ENCODE data around the gene HBA2. TPM values are rescaled to one million over a fixed set of nuclear protein-coding genes. Genes with fewer than 3 reads are reported as not detected.
"Not testable (repeated sequence)": the region's sequence is repeated elsewhere in the genome, so short reads cannot be mapped to it uniquely, and the experiment has no call there.

The HBA2 gene
- total RNA-seq, 1 experiment from 2014 or later = not detected

GRCh38 chr16:175011-175949 lies 2.6 kb downstream of the HBA2 start:
- Histone ChIP-seq H2BK120ac (ENCODE audit: low read depth, low read length, poor library complexity, severe bottlenecking) (no peak overlapping the region), H3K4ac (ENCODE audit: low read depth, low read length) (no peak overlapping the region), H2BK12ac (ENCODE audit: insufficient read length, low read depth, low read length) (no peak overlapping the region), H2AK5ac (ENCODE audit: insufficient read length, low read length) (no peak overlapping the region), H3K23me2 (ENCODE audit: insufficient read length, low read depth, low read length, poor library complexity, severe bottlenecking) (no peaks in the 10 kb centered on the region), H3K4me1 (ENCODE audit: insufficient read depth, low read length) (no peaks in the 10 kb centered on the region; the same call in 1 of the 2 replicates), H4K5ac (ENCODE audit: insufficient read length, low read depth, low read length) (no peak overlapping the region), H2BK15ac (ENCODE audit: low read depth, low read length) (no peak overlapping the region), H4K20me1 (ENCODE audit: control insufficient read depth, insufficient read depth, insufficient read length) (no peaks in the 10 kb centered on the region), H3K27me3 (ENCODE audit: insufficient read depth, low read length) (peaks cover 58% of the 10 kb centered on the region), H4K91ac (ENCODE audit: insufficient read length, low read depth, low read length) (no peak overlapping the region), H2AFZ (ENCODE audit: low read length) (no peak overlapping the region), H3K18ac (ENCODE audit: insufficient read length, low read depth, low read length) (no peak overlapping the region), H3T11ph (ENCODE audit: low read length) (no peak overlapping the region), H3K56ac (ENCODE audit: insufficient read length, low read depth, low read length) (no peak overlapping the region), H3K9ac (ENCODE audit: extremely low read depth, insufficient read length, low read length) (no peak overlapping the region), H3K4me2 (ENCODE audit: insufficient read depth, insufficient read length, low read length) (no peak overlapping the region), H3K79me1 (ENCODE audit: insufficient read depth, low read depth, low read length, poor library complexity, severe bottlenecking) (no peaks in the 10 kb centered on the region), H3K23ac (ENCODE audit: insufficient read length, low read depth, low read length) (no peak overlapping the region), H3K79me2 (ENCODE audit: insufficient read depth, low read length) (no peaks in the 10 kb centered on the region), H3K27ac (ENCODE audit: insufficient read length, low read depth, low read length) (no peak overlapping the region), H2BK5ac (ENCODE audit: insufficient read length, low read length) (no peak overlapping the region), H2BK20ac (ENCODE audit: low read depth, low read length, poor library complexity, severe bottlenecking) (no peak overlapping the region), H3K9me3 (ENCODE audit: control insufficient read depth, low read depth, low read length) (no peaks in the 10 kb centered on the region), H3K14ac (ENCODE audit: insufficient read depth, low read length) (no peak overlapping the region; the same call in 1 of the 2 replicates), H4K8ac (replicated peaks; ENCODE audit: insufficient read length, low read depth, low read length) (no peak overlapping the region)
- H3K36me3 Mint-ChIP-seq (ENCODE audit: insufficient read depth in 1 of 3, low read depth in 3 of 3) = no peaks in the 10 kb centered on the region; a peak in 2 of 7 replicates
- peaks cover 82% of the 10 kb centered on the region for H3K27me3 Mint-ChIP-seq (ENCODE audit: low read depth)
- TF ChIP-seq CTCF (conservative IDR thresholded peaks at IDR 0.05) = no peak
- H3K9me3 Mint-ChIP-seq = peaks cover 4 to 10% of the 10 kb centered on the region in 2 experiments; a peak in 2 of 5 replicates
- H3K4me1 Mint-ChIP-seq = peaks cover 18 to 24% of the 10 kb centered on the region in 2 experiments
- H3K4me3 Mint-ChIP-seq = peak overlapping the region in 1 of 2 experiments; percentile 56; a peak in 2 of 5 replicates
- no peak for DNase-seq
- WGBS (ENCODE audit: extremely low coverage, insufficient read length, low lambda C conversion rate) = no CpG with 5 or more reads among the region's 8 CpGs
- H3K27ac Mint-ChIP-seq = peak overlapping the region in 1 of 3 experiments; percentile 83; a peak in 1 of 7 replicates

GRCh38 chr16:176006-176405 lies 3.3 kb downstream of the HBA2 start:
- H3K4me2 ChIP-seq (ENCODE audit: insufficient read depth, insufficient read length, low read length); H2BK12ac ChIP-seq (ENCODE audit: insufficient read length, low read depth, low read length); H2BK15ac ChIP-seq (ENCODE audit: low read depth, low read length); H3K23ac ChIP-seq (ENCODE audit: insufficient read length, low read depth, low read length); H4K20me1 ChIP-seq (ENCODE audit: control insufficient read depth, insufficient read depth, insufficient read length); H2BK5ac ChIP-seq (ENCODE audit: insufficient read length, low read length); H3K23me2 ChIP-seq (ENCODE audit: insufficient read length, low read depth, low read length, poor library complexity, severe bottlenecking); H3K79me2 ChIP-seq (ENCODE audit: insufficient read depth, low read length); H3K9me3 Mint-ChIP-seq; H3K36me3 Mint-ChIP-seq (ENCODE audit: insufficient read depth in 1 of 3, low read depth in 3 of 3); H4K5ac ChIP-seq (ENCODE audit: insufficient read length, low read depth, low read length); H3K56ac ChIP-seq (ENCODE audit: insufficient read length, low read depth, low read length); H3T11ph ChIP-seq (ENCODE audit: low read length); H3K27ac Mint-ChIP-seq; DNase-seq; H2BK20ac ChIP-seq (ENCODE audit: low read depth, low read length, poor library complexity, severe bottlenecking); H4K8ac ChIP-seq (replicated peaks; ENCODE audit: insufficient read length, low read depth, low read length); H3K4ac ChIP-seq (ENCODE audit: low read depth, low read length); H3K4me1 ChIP-seq (ENCODE audit: insufficient read depth, low read length); H3K79me1 ChIP-seq (ENCODE audit: insufficient read depth, low read depth, low read length, poor library complexity, severe bottlenecking); H3K9me3 ChIP-seq (ENCODE audit: control insufficient read depth, low read depth, low read length); H3K14ac ChIP-seq (ENCODE audit: insufficient read depth, low read length); H3K9ac ChIP-seq (ENCODE audit: extremely low read depth, insufficient read length, low read length); H3K18ac ChIP-seq (ENCODE audit: insufficient read length, low read depth, low read length); H3K27ac ChIP-seq (ENCODE audit: insufficient read length, low read depth, low read length); H2BK120ac ChIP-seq (ENCODE audit: low read depth, low read length, poor library complexity, severe bottlenecking); H2AK5ac ChIP-seq (ENCODE audit: insufficient read length, low read length); H4K91ac ChIP-seq (ENCODE audit: insufficient read length, low read depth, low read length); H2AFZ ChIP-seq (ENCODE audit: low read length): not testable (repeated sequence)
- Mint-ChIP-seq H3K27me3 (ENCODE audit: low read depth) (peaks cover 77% of the 10 kb centered on the region), H3K4me3 (peak overlapping the region; percentile 48 to 67; a peak in 4 of 5 replicates), H3K4me1 (peaks cover 15 to 20% of the 10 kb centered on the region in 2 experiments)
- WGBS (ENCODE audit: extremely low coverage, insufficient read length, low lambda C conversion rate) = no CpG with 5 or more reads among the region's 39 CpGs
- H3K27me3 ChIP-seq (ENCODE audit: insufficient read depth, low read length) = peaks cover 55% of the 10 kb centered on the region
